GM18867 (cell line): Measurements from ENCODE around the gene APOBEC3F.
"Not testable (repeated sequence)": the region's sequence is repeated elsewhere in the genome, so short reads cannot be mapped to it uniquely, and the experiment has no call there.

ENCODE experiments used
- ATAC-seq: cut with Tn5 transposase; IDR thresholded peaks from one replicate; pipeline ENCODE4 v1.9.1; 2021; ENCODE audit warnings: mild to moderate bottlenecking, moderate library complexity; ENCODE audit not compliant: unreplicated experiment

The APOBEC3F gene

GRCh38 chr22:39026509-39027150 lies 14.0 kb upstream of the APOBEC3F start:
- no peak for ATAC-seq

GRCh38 chr22:39027717-39028116 lies 12.9 kb upstream of the APOBEC3F start:
- ATAC-seq, result no peak

GRCh38 chr22:39028281-39028680 lies 12.4 kb upstream of the APOBEC3F start:
- no peak for ATAC-seq

GRCh38 chr22:39029227-39029626 lies 11.4 kb upstream of the APOBEC3F start:
- ATAC-seq, result no peak

GRCh38 chr22:39030705-39031104 lies 10.0 kb upstream of the APOBEC3F start:
- ATAC-seq, result no peak

GRCh38 chr22:39031434-39032295 lies 9.0 kb upstream of the APOBEC3F start:
- ATAC-seq, result not testable (repeated sequence)

GRCh38 chr22:39037071-39037470 lies 3.6 kb upstream of the APOBEC3F start:
- not testable (repeated sequence) for ATAC-seq

- ATAC-seq, result no peak
Measured at GRCh38 chr22:39039306-39040126, 1.1 kb upstream of the APOBEC3F start.

- not testable (repeated sequence) for ATAC-seq
Measured at GRCh38 chr22:39040155-39040537, 518 bp upstream of the APOBEC3F start.

GRCh38 chr22:39041908-39042307 lies 1.2 kb downstream of the APOBEC3F start:
- ATAC-seq, result no peak

- ATAC-seq, result not testable (repeated sequence)
Measured at GRCh38 chr22:39043063-39043462, 2.4 kb downstream of the APOBEC3F start.

- not testable (repeated sequence) for ATAC-seq
Measured at GRCh38 chr22:39045136-39045535, 4.5 kb downstream of the APOBEC3F start.

- ATAC-seq, result not testable (repeated sequence)
Measured at GRCh38 chr22:39049486-39049885, 8.8 kb downstream of the APOBEC3F start.

GRCh38 chr22:39051844-39052495 lies 11.3 kb downstream of the APOBEC3F start:
- ATAC-seq, result not testable (repeated sequence)

GRCh38 chr22:39055658-39056057 lies 15.0 kb downstream of the APOBEC3F start:
- ATAC-seq, result no peak

GRCh38 chr22:39061290-39061689 lies 20.6 kb downstream of the APOBEC3F start:
- ATAC-seq, result not testable (repeated sequence)

- ATAC-seq, result not testable (repeated sequence)
Measured at GRCh38 chr22:39061951-39062350, 21.3 kb downstream of the APOBEC3F start.

GRCh38 chr22:39063904-39064303 lies 23.2 kb downstream of the APOBEC3F start:
- ATAC-seq, result peak; percentile 58

- ATAC-seq, result not testable (repeated sequence)
Measured at GRCh38 chr22:39066442-39067276, 26.0 kb downstream of the APOBEC3F start.
